ENCODE measurements around the gene NAA30.

DNA sequence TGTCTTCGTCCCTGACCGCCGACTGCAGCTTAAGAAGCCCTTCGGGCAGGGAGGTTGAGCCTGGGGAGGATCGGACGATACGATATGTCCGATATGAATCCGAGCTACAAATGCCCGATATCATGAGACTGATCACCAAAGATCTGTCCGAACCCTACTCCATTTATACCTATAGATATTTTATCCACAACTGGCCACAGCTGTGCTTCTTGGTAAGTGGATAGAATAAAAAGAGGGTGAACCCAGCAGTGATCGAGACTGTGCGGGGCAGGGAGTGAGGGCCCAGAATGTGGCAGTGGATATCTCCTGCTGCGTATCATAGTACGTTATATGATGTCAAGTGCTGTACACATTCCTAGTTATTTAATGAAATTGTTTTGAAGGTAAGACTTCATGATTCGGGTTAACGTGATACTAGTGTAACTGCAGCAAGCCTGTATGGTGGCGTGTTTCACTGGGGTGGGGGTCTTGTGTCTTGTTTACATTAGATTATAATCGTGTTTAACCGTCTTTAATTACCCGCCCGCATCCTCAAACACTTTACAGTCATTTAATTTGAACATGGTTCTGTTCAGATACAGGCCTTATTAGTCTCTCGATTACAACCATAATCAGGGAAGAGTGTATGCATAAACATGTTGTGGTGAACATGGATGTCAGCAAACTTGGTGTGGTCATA is 1.3 kb downstream of the NAA30 start:
- TF ChIP-seq, protein P1, sequence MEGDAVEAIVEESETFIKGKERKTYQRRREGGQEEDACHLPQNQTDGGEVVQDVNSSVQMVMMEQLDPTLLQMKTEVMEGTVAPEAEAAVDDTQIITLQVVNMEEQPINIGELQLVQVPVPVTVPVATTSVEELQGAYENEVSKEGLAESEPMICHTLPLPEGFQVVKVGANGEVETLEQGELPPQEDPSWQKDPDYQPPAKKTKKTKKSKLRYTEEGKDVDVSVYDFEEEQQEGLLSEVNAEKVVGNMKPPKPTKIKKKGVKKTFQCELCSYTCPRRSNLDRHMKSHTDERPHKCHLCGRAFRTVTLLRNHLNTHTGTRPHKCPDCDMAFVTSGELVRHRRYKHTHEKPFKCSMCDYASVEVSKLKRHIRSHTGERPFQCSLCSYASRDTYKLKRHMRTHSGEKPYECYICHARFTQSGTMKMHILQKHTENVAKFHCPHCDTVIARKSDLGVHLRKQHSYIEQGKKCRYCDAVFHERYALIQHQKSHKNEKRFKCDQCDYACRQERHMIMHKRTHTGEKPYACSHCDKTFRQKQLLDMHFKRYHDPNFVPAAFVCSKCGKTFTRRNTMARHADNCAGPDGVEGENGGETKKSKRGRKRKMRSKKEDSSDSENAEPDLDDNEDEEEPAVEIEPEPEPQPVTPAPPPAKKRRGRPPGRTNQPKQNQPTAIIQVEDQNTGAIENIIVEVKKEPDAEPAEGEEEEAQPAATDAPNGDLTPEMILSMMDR (IDR thresholded peaks at IDR 0.05; ENCODE audit: insufficient read depth, low read depth, low read length): no peak
- no peak for TF ChIP-seq EZH2 (IDR thresholded peaks at IDR 0.05; ENCODE audit: insufficient read depth, low read length)

Measured in astrocyte (in vitro differentiated cells and primary cell).